ENCODE measurements around the gene ITFG1.

GRCh38 chr16:47109361-47109760 lies 351.5 kb downstream of the ITFG1 start:
- TF ChIP-seq, protein P1, sequence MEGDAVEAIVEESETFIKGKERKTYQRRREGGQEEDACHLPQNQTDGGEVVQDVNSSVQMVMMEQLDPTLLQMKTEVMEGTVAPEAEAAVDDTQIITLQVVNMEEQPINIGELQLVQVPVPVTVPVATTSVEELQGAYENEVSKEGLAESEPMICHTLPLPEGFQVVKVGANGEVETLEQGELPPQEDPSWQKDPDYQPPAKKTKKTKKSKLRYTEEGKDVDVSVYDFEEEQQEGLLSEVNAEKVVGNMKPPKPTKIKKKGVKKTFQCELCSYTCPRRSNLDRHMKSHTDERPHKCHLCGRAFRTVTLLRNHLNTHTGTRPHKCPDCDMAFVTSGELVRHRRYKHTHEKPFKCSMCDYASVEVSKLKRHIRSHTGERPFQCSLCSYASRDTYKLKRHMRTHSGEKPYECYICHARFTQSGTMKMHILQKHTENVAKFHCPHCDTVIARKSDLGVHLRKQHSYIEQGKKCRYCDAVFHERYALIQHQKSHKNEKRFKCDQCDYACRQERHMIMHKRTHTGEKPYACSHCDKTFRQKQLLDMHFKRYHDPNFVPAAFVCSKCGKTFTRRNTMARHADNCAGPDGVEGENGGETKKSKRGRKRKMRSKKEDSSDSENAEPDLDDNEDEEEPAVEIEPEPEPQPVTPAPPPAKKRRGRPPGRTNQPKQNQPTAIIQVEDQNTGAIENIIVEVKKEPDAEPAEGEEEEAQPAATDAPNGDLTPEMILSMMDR (tag by site-specific recombination; IDR thresholded peaks at IDR 0.05), result no peak
- TF ChIP-seq ZNF112 (tag by site-specific recombination; IDR thresholded peaks at IDR 0.05) (no peak), ZBTB26 (tag by site-specific recombination; optimal IDR thresholded peaks at IDR 0.05) (no peak), GLIS1 (tag by site-specific recombination; IDR thresholded peaks at IDR 0.05) (no peak), SP2 (tag by site-specific recombination; IDR thresholded peaks at IDR 0.05) (no peak), ZNF174 (tag by site-specific recombination; IDR thresholded peaks at IDR 0.05) (no peak), ZNF391 (tag by site-specific recombination; IDR thresholded peaks at IDR 0.05; ENCODE audit: borderline replicate concordance, low read depth) (no peak), GLI4 (tag by site-specific recombination; IDR thresholded peaks at IDR 0.05) (no peak), REST (tag by site-specific recombination; IDR thresholded peaks at IDR 0.05) (no peak), ZNF843 (tag by site-specific recombination; IDR thresholded peaks at IDR 0.05) (no peak), ZNF76 (tag by site-specific recombination; IDR thresholded peaks at IDR 0.05; ENCODE audit: borderline replicate concordance, low read depth) (no peak), ZFP37 (tag by site-specific recombination; IDR thresholded peaks at IDR 0.05) (no peak)

Measured in HEK293 (cell line).